ENCODE measurements around the gene GRPEL2.

Gene GRPEL2, protein sequence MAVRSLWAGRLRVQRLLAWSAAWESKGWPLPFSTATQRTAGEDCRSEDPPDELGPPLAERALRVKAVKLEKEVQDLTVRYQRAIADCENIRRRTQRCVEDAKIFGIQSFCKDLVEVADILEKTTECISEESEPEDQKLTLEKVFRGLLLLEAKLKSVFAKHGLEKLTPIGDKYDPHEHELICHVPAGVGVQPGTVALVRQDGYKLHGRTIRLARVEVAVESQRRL

DNA sequence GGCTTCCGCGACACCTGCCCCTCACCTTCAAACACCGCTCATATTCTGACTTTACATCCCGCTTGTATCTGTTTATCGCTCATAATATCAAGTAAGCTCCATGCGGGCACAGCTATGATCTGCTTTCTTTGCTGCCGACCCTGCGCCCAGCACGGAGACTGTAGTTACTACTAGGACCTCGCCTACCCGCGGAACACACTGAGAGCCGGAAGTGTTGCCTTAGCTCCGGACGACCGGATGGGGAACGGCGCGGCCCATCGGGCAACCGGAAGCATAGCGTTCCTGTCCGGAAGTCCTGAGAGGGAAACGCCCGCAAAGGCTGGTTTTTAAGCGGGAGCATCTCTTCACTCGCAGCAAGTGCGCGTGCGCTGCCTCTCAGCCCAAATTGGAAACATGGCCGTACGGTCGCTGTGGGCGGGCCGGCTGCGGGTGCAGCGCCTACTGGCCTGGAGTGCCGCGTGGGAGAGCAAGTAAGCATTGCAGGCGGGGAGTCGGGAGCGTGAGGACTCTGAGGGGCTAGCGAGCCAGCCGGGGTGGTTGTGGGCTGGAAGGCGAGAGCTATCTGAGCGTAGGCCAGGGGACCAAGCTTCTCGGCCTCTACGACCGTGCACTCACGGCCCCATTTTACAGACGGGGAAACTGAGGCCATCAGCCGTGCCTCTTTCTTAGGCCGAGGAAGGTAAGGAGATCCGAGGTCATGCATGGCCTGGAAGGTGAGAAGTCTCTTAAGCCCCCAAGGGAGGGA, at the start of gene GRPEL2:
TSS of gene GRPEL2 (plus strand) at position 353 of the 745 bp plus-strand sequence. CDS start at position 394, 41 bp downstream.
- DNase-seq: peak; percentile 96

DNA sequence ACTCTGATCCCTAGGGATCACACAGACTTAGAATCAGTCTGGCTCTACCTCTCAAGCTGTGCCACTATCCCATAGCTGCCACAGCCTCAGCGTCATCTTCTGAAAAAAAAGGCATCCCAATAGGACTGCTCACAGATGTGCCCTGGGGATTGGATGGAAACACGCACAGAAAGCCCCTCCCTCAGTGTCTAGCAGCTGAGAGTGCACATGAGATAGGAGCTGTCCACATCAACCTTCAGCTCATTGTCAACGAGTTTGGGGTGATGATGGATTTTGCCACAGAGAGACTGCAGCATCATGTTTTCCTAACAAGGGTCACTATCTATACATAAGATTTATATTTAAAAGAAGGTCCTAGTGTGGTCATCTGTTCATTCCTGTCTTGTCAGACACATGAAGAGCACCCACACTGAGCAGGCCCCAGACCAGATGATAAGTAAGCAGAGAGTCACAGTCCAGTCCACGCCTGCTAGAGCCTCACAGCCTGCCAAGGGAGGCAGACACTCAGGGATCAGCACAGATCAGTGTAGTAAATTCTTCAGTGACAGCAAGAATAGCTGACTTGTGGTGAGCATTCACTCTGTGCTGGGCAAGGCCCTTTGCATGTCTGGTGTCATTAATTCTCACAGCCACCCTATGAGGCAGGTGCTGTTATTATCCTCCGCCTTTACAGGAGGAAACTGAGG, 47.8 kb upstream of the GRPEL2 start:
- no peak for DNase-seq

DNA sequence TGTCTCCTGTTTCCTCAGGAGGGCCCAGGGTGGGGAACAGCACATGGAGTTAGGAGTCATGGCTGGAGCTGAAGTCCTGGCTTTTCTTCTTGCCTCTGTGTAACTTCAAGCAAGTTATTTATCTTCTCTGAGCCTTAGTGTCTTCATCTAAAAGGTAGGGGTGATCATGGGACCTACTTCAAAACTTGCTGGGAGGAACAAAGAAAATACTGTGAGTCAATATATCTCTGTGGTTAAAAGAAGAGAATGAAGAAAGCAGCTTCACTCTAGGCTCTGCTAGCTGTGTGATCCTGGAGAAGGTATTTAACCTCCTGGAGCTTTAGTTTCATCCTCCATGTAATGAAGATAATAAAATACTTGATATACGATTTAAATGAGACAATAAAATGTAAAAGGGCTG, 47.1 kb upstream of the GRPEL2 start:
- no peak for DNase-seq

DNA sequence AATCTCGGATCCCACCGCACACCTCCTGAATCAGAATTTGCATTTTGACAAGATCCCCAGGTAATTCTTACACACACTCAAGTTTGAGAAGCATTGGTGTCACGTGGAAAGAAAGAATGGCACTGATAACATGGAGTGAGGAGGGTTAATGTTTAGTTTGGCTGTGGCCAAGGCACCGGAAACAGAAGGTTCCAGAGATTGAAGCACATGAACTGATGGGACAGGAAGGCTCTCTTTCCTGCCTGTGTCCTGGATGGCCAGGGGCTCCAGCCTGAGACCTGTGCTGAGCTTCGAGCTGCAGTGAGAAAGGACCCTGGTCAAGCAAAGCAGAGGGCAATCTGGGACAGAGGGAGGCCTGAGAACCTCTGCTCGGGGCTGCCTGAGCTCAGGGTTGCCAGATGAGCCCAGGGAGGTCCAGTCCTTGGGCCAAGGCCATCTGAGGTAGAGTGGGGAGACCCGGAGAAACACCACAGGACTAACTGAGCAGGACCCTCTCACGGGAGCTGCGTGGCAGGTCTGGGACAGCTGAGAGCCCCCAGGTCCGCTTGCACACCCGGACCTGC, 46.4 kb upstream of the GRPEL2 start:
- no peak for DNase-seq

DNA sequence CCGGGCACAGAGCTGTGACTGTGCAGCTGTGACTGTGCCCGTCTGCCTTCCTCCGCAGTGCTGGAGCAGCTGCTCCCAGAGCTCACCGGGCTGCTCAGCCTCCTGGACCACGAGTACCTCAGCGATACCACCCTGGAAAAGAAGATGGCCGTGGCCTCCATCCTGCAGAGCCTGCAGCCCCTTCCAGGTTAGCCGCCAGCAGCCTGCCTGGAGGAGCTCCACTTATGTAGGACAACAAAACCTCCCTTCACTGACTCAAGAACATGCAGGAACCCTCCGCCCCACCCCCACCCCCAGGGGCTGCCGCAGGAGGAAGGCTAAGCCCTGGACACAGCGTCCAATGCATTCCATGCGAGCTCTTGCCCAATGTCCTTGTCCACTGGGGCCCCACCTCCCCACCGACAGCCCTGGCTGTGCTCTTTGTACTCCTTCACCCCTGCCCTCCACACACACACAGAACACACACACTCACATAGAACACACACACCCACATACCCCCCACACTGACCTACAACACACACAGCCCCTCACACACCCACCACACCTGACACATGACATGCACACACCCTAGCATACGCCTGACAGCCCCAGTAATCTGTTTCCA, 45.7 kb upstream of the GRPEL2 start:
- no peak for DNase-seq

DNA sequence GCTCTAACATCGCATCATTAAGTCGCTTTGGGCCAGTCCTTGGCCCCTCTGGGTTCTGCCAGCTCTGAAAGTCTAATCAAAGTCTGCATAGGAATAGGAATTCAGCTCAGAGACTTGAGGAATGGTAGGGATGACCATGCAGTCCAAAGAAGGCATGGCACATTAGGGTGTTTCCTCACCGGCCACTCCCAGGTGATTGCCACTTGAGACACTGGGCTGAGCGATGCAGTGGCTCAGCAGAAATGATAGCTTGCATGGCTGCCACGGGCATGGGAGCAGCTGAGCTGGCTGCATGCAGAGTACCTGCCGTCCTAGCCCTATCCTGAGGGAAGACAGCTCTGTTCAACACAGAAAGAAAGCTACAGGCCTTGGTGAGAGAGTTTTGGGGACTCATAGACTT, 44.9 kb upstream of the GRPEL2 start:
- no peak for DNase-seq

DNA sequence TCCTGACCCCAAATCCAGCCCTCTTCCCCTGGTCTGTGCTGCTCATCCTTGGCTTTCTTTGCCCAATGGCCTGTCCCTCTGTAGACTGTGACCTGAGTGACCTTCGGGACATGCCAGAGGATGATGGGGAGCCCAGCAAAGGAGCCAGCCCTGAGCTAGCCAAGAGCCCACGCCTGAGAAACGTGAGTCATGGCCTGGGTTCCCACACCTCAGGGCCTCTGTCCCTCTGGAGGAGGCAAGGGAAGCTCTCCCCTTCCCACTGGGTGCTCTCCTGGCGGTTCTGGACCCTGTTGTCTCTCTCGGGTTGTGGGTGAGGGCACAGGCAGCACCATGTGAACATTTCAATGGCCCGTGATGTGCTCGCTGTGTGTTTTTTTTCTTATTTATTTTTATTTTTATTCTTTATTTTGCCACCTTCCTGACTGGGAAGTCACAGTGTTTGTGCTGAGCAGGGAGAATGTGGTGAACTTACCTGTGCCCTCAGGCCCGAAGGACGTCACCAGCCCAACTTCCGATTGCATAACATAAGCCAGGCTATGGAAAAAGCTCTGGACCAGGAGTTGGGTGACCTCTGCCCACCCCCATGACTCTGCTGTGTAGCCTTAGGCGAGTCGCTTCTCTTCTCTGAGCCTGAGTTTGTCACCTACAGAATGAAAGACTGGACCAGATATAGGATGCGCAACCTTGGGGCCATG, 44.1 kb upstream of the GRPEL2 start:
- DNase-seq: no peak

DNA sequence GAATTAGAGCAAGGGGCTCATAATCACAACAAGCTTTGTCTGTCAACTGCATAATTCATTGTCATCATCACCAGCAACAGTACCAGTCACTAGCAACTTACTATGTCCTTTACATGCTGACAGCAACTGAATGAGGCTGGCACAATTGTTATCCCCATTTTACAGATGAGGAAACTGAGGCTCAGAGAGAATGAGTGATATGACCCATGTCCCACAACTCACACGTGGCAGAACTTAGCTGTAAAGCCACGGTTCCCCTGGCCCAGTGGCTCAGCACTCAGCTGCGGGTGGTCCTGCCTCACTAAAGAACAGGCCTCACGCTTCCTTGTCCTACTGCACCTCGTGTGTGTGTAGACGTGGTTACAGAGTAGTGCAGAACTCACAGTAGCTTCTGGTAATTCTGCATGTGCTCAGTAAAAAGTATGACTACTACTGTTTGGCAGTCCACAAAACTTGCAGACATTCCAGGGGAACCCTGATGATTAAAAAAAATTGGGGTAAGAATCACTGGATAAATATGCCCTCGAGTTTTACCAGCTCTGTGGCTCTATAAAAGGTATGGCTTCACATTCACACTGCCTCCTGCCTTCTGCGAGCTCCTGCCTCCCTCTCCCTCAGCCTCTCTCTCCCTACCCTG, 43.4 kb upstream of the GRPEL2 start:
- no peak for DNase-seq

DNA sequence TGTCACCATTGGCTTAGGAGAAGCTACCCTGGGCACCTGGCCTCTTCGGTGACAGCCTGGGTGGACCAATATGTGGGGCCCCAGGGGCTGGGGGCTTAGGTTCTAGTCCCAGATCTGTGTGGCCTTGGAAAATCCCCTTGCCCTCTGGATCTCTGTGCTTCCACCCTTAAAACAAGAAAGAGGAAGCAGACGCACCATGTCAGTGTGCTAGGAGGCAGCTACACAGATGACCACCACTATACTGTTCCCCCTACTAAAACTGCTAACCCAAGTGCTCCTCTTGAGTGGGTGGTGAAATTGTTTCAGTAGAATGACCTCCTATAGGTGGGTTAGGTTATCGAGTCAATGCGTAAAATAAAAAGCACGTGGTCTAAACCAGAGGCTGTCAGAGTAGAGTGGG, 42.7 kb upstream of the GRPEL2 start:
- no peak for DNase-seq

DNA sequence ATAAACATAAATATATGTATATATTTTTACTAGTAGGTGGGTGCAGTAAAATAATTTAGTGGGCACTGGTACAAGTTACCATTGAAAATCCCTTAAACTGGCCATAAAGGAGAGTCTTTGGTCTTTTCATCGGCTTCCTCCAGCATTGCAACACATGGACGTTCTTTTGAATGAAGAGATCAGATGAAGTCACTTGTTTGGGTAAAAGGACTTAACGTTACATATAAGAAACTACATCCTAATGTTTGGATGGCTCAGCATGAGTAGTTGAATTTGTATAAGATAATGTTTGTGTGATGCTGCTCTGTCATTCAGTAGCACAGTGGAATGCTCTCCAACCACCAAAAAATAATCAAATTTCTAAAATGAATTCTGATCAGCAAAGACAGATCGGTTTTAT, 42.1 kb upstream of the GRPEL2 start:
- DNase-seq: no peak

DNA sequence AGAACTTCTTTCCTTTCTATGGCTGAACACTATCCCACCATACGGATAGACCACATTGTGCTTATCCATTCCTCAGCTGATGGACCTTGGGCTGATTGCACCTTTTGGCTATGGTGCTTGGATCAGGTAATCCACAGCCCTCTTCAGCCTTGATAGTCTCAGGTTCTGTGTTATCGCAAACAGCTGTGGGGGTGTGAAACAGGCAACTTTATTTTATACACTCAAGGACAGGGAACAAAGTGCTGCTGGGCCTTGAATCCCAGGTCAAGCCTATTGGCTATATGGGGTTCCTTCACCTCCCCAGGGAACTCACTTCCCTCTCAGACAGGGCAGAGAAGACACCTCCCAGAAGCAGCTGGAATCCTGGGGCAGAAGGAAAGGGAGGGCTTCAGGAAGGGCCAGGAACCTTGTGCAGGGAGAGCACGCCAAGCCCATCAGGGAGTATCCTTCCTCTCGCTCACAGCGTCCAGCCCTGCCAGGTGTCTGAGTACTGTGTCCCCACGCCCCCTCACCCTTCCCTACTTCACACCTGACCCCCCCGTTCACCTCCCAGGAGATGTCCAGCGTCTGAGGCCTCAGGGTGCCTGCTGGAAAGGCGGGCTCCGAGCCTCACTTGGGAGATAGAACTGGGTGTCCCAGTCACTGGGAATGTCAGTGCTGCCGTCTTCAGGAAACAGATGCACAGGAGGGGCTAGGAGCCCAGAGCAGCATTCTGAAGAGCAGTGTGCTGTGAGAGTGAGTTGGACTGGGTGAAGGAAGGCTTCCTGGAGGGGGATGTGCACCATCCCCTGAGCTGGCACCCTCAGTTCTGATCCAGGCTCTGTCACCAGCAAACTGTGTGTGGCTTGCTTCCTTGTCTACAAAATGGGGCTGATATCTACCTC, 40.9 kb upstream of the GRPEL2 start:
- DNase-seq: no peak

DNA sequence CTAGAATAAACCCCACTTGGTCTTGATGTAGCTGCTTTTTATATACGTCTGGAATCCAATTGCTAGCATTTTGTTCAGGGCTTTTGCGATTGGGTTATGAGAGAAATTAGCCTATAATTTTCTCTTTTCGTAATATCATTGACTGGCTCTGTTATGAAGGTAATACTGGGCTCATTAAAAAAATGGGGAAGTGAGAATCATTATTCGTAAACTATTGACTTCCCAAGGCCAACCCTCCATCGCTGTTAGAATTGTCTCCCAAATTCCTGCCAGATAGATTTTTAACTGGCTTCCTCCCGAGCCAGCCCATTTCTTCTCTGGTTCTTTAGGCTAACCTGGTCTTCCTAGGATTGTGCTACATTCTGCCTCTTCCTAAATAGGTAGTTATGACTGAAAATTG, 35.9 kb upstream of the GRPEL2 start:
- DNase-seq: no peak

DNA sequence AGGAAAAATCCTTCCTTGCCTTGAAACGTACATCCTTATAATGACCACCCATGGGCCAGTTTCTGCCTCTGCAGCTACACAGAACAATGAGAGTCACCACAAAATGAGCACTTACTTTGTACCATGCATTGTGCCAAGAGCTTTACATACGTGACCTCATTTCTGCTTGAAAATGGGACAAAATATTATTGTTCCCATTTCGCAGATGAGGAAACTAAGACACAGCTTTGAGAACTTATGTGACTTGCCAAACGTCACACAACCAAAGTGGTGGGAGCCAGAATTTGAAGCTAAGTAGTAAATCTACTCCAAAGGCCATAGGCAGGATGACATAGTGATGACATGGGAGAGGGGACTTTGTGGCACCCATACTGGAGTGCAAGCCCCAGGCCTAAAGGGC, 34.8 kb upstream of the GRPEL2 start:
- DNase-seq: no peak

DNA sequence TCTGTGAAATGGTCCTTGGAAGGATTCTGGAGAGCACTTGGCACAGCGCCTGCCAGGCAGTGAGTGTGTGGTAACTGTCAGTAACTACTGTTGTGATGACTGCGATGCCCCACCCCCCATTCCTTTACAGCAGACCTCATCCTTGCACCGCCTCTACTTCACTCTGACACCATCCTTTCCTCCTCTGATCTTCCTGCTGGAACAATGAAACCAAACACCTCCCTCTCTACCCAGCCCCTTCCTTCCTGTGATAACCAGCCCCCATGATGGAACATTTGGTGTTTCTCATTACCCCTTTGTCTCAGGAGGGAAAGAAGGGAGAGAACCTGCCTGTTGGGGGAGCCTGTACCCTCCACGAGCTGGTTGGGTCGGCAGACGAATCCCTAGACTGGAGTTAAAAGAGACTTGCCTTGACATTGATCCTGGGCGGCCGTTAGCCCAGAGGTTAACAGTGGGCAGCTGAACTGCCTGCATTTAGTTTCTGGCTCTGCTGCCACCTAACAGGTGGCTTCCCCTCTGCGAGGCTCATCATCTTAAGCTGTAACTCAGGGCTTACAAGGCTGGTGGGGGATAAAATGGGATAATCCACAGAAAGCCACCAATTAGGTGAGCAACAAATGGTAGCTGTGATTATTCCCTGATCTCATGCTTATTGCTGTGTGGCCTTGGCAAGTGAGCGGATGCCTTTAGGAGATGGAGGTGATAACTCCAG, 34.2 kb upstream of the GRPEL2 start:
- DNase-seq: no peak

DNA sequence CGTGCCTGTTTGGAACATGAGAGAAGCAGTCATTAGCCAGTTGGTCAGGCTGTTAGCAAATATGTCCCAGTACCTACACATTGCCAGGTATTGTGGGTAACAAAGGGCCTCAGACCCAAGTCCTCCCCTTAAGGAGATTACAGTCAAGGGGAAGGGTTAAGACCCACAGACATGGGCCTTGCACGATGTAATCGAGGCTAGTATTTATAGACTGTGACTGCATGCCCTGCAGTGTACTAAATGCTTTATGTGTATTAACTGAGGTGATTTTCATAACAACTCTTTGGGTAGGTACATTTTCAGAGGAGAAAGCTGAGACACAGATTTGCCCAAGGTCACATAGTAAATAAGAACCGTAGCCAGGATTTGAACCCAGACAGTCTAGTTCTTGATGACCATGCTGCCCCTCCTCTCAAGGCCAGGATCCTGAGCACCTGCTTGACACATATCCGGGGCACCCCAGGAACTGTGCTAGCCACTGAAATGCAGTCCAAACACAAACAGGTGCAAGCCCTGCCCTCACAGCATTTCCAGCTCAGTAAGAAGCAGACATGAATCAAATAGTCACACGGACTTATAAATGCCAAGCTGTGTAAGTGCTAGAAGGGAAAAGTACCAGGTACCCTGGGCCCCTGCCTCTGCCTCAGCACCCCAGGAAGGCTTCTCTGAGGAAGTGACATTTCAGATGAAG, 32.0 kb upstream of the GRPEL2 start:
- no peak for DNase-seq

DNA sequence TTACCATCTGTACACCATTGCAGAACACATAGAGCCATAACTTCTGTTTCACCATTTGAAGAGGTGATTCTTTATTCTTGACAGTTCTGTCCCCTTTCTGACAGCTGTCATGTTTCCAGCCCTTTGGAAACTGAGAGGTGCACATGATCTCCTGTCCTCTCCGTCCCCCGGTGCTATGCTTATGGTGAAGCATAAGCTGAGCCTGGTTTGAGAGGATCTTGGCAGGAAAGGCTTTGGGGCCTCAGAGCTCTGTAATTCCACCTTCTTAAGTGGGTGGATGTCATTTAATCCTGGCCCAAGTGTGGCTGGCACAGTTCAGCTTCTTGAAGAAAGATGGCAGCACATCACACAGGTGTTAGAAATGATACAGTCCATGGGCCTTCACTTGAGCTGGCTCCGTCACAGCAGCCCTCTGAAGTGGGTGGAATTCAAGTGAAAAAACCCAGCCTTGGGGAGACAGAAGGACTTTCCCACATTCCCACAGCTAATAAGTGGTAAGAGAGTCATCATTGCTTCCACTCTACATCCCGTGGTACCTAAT, 30.7 kb upstream of the GRPEL2 start:
- no peak for DNase-seq

DNA sequence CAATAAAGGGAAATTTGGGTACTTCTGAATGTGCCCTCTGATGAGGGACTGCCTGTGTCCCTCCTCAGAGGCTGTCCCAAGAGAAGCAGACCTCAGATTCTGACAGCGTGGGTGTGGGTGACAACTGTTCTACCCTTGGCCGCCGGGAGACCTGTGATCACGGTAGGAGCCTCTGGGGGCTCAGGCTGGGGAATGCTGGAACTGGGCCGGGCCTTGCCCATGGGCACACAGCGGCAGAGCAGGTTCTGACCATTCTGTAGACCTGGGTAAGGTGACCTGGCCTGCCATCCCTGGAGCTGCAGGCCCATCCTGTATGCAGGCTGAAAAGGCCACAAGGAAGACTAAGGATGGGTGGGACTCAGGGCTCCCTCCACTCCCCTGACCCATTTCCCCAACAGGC, 29.5 kb upstream of the GRPEL2 start:
- DNase-seq: no peak

DNA sequence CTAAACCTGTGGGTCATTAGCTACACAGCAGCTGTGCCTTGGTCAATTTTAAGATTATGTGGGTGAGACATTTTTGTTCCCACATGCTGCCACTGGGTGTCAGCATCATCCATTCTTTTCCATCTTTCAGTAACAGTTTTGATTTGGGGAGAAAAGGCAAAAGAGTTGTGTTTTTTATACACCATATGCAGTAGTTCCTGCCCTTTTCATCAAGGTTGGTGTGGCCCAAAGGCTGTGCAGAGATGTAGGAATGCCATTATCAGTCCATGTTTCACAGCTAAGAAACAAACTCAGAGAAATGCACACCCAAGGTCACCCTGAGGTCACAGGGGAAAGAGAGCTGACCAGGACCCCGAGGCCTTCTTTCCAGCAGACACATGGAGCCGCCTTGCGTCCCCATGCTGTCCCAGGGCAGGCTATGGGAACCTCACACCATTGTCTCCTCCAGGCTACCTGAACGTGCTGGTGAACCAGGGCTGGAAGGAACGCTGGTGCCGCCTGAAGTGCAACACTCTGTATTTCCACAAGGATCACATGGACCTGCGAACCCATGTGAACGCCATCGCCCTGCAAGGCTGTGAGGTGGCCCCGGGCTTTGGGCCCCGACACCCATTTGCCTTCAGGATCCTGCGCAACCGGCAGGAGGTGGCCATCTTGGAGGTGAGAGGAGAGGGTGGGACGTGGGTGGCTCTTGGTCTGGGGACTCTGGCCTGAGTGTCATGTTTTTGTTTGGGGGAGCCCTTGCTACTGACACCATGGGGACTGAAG, 27.8 kb upstream of the GRPEL2 start:
- DNase-seq: no peak

DNA sequence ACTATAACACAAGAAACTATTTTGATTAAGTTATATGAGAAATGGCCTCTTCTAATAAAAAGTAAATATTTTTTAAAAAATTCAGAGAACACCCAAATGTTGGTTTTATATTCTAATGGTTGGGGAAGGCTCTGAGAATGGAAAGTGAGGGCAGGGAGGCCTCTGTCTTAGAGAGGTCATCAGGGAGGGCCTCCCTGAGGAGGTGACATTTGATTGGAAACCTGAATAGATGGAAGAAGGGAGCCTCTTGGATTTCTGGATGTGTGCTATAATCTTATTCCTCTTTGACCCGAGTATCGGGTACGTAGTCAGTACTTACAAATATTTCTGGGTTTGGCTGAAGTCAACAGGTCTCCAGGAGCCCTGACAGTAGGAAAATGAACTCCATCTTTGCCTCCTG, 26.1 kb upstream of the GRPEL2 start:
- no peak for DNase-seq

Measured in GOT3 (cell line).